GM21528 (cell line): ENCODE data around the gene SH3BGRL.

Source experiments
- ATAC-seq: cut with Tn5 transposase; IDR thresholded peaks from one replicate; pipeline ENCODE4 v1.9.1; 2021; ENCODE audit warnings: mild to moderate bottlenecking, moderate library complexity; ENCODE audit not compliant: unreplicated experiment, low FRiP score

SH3BGRL gene

DNA sequence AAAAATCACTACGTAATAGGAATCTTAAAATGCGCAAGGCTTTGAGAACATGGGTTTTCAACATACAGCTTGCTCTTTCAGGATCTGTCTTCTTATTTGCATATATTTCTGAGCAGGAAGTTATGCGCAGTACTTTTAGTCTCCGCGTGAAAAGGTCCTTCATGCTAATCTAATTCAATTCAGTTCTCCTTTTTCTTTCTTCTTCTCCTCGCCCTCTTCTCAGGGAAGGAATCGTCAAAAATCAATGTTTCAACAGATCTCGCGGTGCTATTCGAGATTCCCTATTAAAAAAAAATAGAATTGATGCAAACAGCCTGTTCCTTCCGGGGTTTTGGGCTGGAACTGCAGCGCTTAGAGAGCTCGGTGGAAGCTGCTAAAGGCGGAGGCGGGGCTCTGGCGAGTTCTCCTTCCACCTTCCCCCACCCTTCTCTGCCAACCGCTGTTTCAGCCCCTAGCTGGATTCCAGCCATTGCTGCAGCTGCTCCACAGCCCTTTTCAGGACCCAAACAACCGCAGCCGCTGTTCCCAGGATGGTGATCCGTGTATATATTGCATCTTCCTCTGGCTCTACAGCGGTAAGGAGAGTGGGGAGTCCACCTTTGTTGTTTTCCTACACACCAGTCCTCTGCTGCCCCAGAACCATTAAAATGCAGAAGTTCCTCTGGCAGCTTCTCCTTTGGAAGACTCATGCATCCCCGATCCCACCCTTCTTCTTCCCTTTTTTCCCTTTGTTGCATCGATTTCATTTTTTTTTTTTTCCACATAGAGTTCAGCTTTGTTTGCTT is at the start of gene SH3BGRL, which contains the start of gene HMGN5:
TSS of gene SH3BGRL (plus strand) at position 432 of the 785 bp plus-strand sequence. CDS start at position 531, 99 bp downstream.
TSS of gene HMGN5 (minus strand) at position 243 of the 785 bp plus-strand sequence. CDS start 80,364 bp downstream, outside the sequence.
- peak; percentile 97 for ATAC-seq

DNA sequence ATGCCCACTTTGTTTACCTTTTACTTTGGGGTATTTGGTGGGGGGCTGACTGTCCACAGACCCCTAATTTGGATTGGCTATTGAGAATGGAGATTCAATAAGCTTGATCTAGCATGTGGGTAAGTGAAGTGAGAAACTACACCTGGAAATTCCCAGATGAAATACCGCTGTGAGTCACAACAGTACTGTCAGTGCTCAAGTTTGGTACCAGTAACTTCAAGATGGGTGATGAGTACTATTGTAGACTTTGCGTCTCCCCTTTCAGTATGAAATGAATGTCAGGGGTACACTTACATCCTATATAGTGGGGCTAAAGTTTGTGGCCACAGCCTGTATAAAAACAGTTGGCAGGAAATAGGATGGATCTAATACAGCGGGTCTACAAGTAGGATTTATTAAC is 33.5 kb upstream of the SH3BGRL start:
- no peak for ATAC-seq

DNA sequence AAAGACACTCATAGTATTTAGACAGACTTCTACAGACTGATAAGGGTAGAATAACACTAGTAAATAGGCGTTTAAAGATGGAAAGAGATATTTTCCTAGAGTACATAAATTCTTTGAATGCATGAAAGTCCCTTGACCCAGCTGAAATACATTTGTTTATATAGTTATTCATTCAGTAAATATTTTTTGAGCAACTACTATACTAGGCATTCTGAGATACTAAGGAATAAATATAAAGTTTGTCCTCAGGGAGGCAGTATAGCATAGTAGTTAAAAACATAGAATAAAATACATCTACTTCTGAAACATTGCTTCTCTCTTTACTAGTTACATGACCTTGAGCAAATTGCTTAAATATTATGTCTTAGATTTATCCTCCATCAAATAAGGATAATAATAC is 27.6 kb upstream of the SH3BGRL start:
- no peak for ATAC-seq

DNA sequence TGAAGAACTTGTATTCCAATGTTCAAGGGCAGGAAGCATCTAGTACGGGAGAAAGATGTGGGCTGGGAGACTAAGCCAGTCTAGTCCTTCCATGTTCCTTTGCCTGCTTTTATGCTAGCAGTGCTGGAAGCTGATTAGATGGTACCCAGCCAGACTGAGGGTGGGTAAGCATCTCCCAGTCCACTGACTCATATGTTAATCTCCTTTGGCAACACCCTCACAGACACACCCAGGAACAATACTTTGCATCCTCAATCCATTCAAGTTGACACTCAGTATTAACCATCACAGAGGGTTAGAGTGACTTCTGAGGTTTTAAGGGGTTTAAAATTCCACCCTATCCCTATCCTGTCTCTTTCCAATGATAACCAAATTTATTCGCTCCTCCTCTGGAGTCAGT is 6.6 kb upstream of the SH3BGRL start:
- ATAC-seq, result no peak

DNA sequence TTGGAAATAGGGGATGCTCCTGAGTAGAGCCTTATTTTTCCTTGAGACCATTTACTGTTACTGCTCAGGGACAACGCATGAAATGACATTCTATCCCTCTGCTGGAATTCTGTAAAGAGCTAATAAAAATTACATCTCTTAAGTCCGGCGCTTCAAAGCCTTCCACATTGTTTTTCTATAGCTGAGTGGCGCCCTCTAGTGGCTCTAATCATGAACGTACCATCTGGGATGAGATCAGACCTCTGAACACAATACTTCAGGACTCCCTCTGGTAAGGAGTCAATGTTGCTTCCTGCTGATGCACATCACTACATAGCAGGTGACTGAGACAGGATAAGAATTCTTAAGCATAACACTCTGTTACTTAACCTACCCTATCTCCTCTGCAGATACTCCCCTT is 6.2 kb upstream of the SH3BGRL start:
- ATAC-seq, result no peak

DNA sequence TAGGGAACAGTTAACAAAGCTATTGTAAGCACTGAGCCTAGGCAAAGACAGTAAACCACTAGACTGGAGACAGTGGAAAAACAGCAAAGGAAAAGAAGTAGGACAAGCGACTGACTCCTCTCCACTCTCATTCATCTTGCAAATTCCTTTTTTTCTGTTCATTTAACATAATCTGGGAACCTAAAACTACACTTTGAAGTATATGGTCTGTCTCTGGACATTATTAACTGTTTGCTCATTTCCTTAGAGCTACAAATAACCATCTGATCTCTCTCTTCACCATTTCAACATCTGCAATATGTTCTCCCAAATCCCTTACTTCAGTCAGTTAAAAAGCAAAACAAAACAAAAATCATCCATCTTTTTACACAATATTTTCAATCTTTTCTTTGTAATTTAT is 831 bp upstream of the SH3BGRL start:
- ATAC-seq, result no peak

DNA sequence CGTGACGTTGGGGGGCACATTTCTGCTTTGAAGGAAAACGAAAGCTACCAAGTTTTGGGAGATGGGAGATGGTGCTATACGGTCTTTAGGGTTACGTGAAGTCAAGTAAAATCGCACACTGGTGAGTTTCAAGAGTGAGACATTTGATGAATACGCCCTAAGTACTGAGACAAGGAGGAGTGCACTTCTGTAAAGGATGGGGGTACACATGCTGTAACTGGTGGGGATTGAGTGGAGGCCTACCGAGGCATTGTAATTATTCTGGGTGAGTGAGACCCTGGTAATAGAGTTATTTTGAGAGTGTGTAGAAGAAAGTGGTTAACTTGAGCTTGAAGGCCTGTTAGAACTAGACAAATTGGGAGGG is 536 bp downstream of the SH3BGRL start:
- no peak for ATAC-seq

DNA sequence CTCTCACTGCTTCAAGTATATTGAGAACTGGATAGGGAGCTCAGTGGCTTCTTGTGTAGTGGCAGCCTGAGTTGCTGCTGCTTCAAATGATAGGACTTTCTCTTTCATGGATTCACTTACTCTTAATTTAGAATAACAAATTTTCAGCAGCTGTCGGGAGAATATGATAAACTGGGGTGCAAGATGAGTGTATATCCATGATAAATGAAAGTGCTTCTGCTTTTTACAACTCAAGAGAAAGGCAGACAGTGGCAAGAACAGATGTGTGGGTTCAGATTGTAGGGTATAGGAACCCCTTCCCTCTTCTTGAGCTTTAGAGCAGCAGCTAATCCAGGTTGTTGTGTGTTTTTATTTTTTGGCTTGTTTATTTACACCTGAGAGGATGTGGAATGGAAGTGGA is 1.0 kb downstream of the SH3BGRL start:
- no peak for ATAC-seq

DNA sequence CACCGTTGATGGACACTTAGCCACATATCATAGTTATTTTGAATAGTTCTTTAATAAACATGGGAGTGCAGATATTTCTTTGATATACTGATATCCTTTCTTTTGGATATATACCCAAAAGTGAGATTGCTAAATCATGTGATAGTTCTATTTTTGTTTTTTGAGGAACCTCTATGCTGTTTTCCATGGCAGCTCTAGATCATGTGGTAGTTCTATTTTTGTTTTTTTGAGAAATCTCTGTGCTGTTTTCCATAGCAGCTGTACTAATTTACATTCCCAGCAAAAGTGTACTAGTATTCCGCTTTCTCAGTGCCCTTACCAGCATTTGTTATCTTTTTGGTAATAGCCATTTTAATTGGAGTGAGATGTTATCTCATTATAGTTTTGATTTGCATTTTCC is 3.6 kb downstream of the SH3BGRL start:
- ATAC-seq, result no peak

DNA sequence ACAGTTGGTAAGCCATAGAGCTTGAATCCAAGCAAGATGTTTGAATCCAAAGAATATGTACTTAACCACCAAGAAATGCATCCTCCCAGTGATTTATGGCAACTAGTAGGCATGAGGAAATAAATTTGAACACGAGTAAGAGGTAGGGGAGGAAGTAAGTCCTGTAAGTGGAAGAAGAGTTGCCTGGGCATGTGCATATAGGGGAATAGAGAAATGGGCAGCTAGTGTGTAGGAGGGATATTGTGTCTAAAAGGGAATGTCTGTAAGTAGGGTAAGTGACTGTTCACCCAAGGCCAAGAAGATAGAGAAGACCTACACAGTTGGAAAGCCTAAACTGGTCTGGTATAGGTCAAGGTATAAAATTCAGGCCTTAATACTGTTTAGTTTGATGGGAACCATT is 4.6 kb downstream of the SH3BGRL start:
- no peak for ATAC-seq

DNA sequence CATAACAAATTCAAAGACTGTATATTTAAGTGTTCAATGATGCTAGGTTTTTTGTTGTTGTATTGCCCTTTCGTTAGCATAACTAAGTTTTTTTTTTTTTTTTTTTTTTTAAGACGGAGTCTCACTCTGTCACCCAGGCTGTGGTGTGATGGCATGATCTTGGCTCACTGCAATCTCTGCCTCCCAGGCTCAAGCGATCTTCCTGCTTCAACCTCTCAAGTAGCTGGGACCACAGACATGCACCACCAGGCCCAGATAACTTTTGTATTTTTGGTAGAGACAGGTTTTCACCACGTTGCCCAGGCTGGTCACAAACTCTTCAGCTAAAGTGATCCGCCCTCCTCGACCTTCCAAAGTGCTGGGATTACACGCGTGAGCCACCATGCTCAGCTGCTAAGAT is 7.0 kb downstream of the SH3BGRL start:
- no peak for ATAC-seq

DNA sequence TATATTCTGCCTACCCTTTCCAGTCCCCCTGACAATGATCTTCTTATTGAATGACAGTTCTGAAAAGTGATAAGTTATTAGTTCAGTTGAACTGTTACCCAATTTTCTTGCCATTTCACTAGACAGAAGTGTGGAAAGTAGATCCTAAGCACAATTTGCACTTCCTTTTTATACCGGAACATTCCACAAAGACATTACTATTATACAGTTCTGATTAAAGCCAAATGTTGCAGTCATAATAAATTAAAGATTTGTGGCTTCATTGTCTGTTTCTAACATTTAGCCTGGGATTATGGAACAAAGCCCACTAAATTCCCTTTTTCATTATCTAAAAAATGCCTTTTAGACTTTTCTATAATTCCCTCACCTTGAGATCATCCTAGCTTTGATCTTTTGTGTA is 13.8 kb downstream of the SH3BGRL start:
- ATAC-seq, result no peak

DNA sequence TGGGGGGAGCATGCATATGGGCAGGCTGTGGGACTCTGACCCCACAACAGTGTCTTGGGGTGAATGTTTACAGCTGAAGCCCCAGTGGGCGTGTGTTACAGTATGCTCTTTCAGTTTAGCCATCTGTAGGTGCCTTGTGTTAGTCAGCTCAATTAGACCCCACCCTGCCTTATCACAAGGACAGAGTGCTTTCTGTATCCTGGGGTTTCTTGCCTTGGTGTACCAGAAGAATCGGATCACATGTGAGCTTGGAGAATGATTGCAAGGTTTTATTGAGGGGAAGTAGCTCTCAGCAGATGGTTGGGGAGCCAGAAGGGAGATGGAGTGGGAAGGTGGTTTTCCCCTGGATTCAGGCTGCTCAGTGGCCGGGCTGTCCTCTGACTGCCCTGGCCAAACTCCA is 27.3 kb downstream of the SH3BGRL start:
- ATAC-seq, result no peak

DNA sequence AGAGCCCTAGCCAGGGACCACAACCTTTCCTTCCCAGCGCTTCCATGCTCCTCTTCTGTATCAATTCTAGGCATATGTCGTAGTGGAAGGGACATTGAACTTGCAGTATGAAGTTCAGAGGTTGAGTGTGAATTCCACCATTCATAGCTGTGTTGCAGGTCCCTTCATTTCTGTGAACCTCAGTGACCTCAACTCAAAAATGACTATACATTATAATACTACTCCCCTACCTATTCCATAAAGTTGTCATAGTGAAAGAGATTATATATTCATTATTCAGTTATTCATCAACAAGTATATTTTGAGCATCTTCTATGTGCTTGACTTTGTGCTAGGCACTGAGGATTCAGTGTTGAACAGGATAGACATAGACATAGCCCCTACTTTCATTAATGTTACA is 28.0 kb downstream of the SH3BGRL start:
- ATAC-seq, result no peak

DNA sequence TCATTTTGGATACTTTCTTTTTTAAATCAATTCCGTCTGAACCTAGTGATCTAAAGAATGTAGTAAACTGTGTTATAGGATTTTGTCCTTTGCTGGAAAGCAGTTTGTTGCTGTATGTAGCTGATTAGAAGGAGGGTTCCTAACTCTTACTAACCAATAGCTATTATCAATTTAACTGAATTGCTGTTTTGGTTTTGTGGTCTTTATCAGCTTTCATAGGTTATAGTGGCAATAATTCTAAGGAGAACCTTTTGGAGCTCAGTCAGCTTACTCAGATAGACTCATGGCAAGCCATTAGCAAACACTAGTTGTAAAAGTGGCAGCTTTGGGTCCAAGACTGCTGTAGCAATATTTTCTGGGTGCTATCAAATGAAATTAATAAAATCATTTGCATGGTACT is 29.6 kb downstream of the SH3BGRL start:
- no peak for ATAC-seq

DNA sequence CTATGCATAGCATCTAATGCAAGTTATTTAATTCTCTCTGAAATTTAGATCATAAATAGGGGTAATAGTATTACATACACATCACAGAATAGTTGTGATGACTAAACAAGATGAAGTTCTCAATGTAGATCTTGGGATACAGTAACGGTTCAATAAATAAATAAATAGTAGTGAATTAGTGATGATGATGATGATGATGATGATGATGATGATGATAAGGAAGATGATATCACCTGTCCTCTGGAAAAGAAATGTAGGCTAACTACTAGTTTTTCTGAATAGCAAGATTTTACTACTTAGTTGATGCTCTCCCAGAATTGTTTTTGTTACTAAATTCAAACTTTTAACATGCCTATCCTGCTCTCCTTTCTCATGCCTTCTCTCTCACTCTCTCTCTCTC is 30.3 kb downstream of the SH3BGRL start:
- no peak for ATAC-seq

DNA sequence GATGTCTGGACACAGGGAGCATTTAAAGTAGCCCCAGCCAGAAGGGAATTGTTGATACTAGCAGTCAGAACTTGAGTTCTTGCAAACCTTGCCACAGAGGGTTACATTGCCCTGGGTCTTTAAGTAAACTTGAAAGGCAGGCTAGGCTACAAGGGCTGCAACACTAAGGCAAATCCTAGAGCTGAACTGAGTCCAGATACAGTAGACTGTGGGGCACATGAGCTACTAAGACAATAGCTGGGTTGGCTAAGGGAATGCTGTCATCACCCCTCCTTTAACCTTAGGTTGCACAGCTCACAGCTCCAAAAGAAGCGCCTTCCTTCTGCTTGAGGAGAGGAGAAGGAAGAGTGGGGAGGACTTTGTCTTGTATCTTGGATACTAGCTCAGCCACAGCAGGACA is 35.6 kb downstream of the SH3BGRL start:
- ATAC-seq, result no peak

DNA sequence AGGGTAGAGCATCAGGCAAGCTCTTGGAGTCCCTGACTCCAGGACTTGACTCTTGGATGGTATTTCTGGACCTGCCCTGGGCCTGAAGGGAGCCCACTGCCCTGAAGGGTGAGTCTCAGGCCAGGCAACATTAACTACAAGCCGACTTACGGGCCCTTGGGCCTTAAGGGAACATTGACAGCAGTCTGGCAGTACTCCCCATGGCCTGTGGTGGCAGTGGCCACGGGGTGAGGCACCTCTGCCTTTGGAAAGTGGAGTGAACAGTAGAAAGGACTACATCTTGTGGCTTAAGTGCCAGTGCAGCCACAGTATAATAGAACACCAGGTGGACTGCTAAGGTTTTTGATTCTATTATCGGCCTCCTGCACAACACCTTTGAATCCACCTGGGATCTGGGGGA is 36.3 kb downstream of the SH3BGRL start:
- ATAC-seq, result no peak

DNA sequence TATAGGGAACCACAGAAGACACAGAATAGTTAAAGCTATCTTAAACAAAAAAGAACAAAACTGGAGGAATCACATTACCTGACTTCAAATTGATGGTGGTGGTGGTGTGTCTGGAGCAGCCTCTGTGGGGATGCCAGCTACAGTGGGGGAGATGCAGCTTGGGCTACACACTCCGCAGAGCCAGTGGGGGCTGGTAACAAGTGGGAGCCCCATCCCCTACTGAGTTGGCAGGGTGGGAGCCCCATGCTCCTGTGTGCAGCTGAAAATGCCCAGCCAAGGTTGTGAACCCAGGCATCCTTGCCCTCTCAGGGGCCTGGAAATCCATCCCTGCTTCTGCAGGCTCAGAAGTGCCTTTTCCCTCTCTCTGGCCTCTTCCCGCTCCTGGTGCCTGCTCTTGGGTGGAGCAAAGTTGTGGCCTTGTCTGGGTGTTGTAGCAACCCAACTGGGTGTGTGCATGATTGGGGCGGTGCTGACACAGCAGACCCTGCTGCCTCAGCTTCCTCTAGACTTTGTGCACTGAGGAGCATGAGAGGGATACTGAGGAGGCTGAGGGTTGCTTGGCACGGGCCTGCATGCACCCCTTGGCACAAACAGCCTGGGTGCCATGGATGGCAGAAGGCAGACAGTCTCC is 38.9 kb downstream of the SH3BGRL start:
- ATAC-seq, result no peak

DNA sequence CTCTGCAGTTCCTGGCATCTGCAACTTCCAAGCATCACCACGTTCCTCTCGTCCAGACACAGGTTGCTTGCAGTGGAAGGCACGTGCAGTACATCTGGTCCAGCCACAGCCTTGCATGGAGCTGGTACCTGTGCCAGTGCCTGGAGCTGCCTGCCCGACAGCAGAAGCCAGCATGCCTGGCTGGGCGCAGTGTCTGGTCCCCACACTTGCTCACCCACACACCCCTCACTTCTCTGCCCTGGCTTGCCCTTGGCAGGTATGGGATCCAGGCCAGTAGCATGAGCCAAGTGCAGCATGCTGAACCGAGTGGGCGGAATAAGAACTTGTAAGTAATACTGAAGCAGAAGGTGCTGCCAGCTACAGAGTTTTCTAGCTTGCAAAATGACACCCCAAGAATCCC is 39.9 kb downstream of the SH3BGRL start:
- ATAC-seq, result no peak

DNA sequence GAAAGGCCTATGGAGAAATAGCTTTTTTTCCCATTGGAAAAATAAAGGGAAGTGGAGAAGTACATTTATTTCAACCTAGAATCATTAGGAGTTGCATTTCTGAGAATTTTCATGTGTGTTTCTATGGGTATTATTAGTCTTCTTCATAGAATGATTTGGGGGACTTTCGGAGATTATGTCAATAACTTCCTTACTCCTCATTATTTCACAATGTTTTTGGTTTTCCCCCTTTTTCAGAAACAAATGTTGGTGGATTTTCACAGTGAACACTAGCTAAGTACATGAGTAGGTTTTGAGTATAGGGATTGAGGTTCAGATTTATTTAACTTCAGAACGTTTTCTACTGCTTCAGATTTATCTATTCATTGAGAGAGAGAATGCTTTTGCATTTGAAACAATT is 54.0 kb downstream of the SH3BGRL start:
- no peak for ATAC-seq

DNA sequence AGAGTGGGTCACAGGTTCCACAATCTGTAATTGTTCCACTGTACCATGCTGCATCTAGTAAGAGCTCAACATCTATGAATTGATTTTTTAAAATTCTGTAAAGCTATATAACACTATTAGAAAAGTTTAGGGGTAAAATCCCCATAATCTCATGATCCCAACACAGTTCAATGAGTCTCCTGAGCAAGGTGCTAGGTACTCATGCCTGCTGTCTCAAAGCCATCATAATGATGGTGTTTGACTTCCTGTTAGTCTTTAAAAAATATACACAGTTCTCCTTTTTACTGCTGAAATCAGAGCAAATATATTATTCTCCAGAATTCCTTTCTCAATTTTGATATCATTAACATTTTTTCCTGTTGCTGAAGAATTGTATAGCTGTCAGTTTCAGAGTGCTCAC is 55.9 kb downstream of the SH3BGRL start:
- ATAC-seq, result no peak
